ENCODE measurements around the gene ZSWIM4.

The ZSWIM4 gene

DNA sequence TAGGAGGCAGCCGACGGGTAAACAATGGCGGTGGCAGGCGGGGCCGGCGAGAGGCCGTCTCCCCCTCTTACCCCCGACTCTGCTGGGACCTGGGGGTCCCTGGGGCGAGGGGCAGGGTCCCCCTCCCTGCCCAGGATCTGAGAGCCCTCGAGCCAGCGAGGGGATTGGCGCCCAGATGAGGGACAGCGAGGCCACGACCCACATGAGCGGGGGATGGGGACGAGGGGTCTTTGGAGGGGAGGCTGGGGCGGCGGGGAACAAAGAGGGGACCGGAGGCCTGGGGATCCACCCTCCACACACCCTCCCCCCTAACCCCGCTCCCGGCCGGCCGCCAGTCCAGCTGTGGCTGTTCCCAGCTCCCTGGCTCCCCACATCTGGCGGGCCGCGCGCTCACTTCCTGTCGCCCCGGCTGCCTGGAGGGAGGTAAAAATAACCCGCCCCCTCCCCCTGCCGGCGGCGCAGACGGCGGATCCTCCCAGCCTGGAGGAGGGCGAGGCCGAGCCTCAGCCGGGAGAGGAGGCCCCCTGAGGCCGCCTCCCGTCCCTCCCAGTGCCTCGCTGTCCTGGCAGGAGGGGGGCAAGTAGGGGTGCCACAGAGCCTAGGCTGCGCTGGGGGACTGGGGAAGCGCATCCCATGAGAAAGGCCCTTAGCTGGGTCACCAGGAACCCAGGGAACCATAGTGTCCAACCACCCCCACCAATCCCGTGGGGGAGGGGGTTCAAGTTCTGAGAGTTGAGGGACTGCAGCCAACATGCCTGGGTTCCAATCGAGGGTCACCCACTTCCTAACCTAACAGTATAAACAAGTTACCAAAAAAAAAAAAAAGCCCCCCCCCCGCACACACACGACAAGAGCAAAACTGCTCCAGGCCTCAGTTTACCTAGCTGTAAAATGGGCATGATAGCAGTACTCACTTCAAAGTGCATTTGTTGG, 52.4 kb downstream of the ZSWIM4 start:
- peaks cover 78% of the 10 kb centered on the region for H3K79me1 ChIP-seq (ENCODE audit: low read length)
- H3K36me3 ChIP-seq (ENCODE audit: control insufficient read depth in 1 of 2, insufficient read depth in 2 of 2, low read length in 2 of 2), result no peaks in the 10 kb centered on the region
- H3K27me3 ChIP-seq (ENCODE audit: insufficient read depth, low read length), result no peaks in the 10 kb centered on the region
- peak overlapping the region; percentile 100 for H3K14ac ChIP-seq (ENCODE audit: low read length)
- H2BK5ac ChIP-seq (ENCODE audit: low read depth, low read length, poor library complexity), result peak overlapping the region; percentile 100
- peak overlapping the region; percentile 97 for H2AFZ ChIP-seq (ENCODE audit: insufficient read depth, low read length, poor library complexity)
- peak overlapping the region; percentile 100 for H4K12ac ChIP-seq (ENCODE audit: low read depth, low read length)
- peaks cover 31% of the 10 kb centered on the region for H3K79me2 ChIP-seq (ENCODE audit: control insufficient read depth, insufficient read depth, low read length, poor library complexity)
- H4K91ac ChIP-seq (ENCODE audit: low read depth, low read length), result peak overlapping the region; percentile 100
- H3K4me2 ChIP-seq (ENCODE audit: low read length), result peak overlapping the region; percentile 81
- H3K9ac ChIP-seq (ENCODE audit: low read length), result peak overlapping the region; percentile 83
- peak overlapping the region; percentile 100 for H2AK5ac ChIP-seq (ENCODE audit: low read length)
- peak overlapping the region; percentile 100 for H3K27ac ChIP-seq (ENCODE audit: low read depth, low read length)
- no peak overlapping the region for H3K4me3 ChIP-seq (ENCODE audit: low read depth, low read length)
- DNase-seq, result peak; percentile 92 to 93
- H2BK12ac ChIP-seq (ENCODE audit: low read length), result peak overlapping the region; percentile 100
- peak overlapping the region; percentile 100 for H2BK120ac ChIP-seq (ENCODE audit: insufficient read depth, low read length, poor library complexity)
- H3K4ac ChIP-seq (ENCODE audit: low read depth, low read length), result peak overlapping the region; percentile 100
- H3K23ac ChIP-seq (ENCODE audit: low read length), result no peak overlapping the region
- no CpG with 5 or more reads among the region's 47 CpGs for WGBS (ENCODE audit: extremely low coverage, insufficient coverage, insufficient read length)
- peak overlapping the region; percentile 100 for H4K8ac ChIP-seq (ENCODE audit: low read depth, low read length)
- H3K4me1 ChIP-seq (ENCODE audit: control insufficient read depth in 1 of 2, insufficient read depth in 2 of 2, low read length in 2 of 2), result peaks cover 60 to 67% of the 10 kb centered on the region in 2 experiments
- H3K18ac ChIP-seq (ENCODE audit: low read length), result peak overlapping the region; percentile 100
- no peaks in the 10 kb centered on the region for H3K9me3 ChIP-seq (ENCODE audit: insufficient read depth, low read depth, low read length)

DNA sequence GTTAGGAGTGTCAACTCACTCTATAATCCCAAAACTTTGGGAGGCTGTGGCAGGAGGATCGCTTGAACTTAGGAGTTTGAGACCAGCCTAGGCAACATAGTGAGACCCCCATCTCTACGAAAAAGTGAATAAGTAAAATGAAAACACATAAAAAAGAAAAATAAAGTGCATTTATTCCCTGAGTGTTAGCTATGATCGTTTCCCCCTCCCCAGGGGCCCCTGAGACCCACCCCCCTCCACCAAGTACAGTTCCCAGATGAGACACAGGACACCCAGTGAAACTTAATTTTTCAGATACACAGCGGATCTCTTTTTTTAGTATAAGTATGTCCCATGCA, 53.1 kb downstream of the ZSWIM4 start:
- H3K14ac ChIP-seq (ENCODE audit: low read length), result peak overlapping the region; percentile 99
- no CpG with 5 or more reads among the region's 4 CpGs for WGBS (ENCODE audit: extremely low coverage, insufficient coverage, insufficient read length)
- H3K23ac ChIP-seq (ENCODE audit: low read length), result no peak overlapping the region

DNA sequence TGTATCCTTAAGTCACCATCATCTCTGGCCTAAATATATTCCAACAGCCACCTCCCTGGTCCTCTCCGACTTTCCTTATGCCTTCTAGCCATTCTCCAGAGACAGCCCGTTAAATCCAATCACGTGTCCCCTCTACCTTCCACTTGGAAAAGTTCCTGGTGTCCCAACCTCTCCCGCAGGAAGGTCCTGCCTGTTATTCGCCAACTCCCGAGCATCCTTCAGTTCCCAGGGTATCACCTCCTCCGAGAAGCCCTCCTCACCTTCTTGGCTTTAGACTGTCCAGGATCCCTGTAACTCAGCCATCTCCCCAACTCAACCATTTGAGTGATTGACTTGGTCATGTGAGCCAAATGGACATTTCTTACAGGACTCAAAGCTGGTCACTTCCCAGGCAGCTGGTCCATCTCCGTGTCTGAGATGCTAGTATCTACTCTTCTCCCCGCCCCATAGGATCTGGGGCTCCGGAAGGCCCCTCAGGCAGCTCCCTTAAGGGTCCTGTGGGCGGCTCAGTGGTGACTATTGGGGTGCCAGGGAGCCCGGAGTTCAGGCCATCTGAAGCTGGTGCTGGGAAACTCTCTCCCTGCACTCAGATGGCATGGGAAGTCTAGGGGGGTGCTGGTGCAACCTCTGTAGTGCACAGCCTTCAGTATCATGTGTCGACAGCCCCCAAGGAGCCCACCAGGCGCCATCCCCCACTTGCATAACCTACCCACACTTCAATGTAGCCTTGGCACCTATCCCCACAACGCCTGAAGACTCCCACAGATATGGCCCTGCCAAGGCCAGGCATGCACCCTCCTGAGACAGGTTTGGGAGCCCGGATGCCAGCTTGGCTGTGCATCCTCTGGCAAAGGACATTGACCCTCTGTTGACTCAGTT, 53.8 kb downstream of the ZSWIM4 start:
- Histone ChIP-seq H3K36me3 (ENCODE audit: control insufficient read depth in 1 of 2, insufficient read depth in 2 of 2, low read length in 2 of 2) (no peaks in the 10 kb centered on the region), H4K91ac (ENCODE audit: low read depth, low read length) (peak overlapping the region; percentile 91), H3K18ac (ENCODE audit: low read length) (peak overlapping the region; percentile 60), H3K4ac (ENCODE audit: low read depth, low read length) (peak overlapping the region; percentile 63), H3K14ac (ENCODE audit: low read length) (peak overlapping the region; percentile 89), H2BK5ac (ENCODE audit: low read depth, low read length, poor library complexity) (peak overlapping the region; percentile 79), H3K9me3 (ENCODE audit: insufficient read depth, low read depth, low read length) (no peaks in the 10 kb centered on the region), H3K9ac (ENCODE audit: low read length) (no peak overlapping the region), H2AFZ (ENCODE audit: insufficient read depth, low read length, poor library complexity) (peak overlapping the region; percentile 47), H3K4me1 (ENCODE audit: control insufficient read depth in 1 of 2, insufficient read depth in 2 of 2, low read length in 2 of 2) (peaks cover 53 to 61% of the 10 kb centered on the region in 2 experiments), H3K27ac (ENCODE audit: low read depth, low read length) (peak overlapping the region; percentile 54), H2AK5ac (ENCODE audit: low read length) (peak overlapping the region; percentile 99), H3K79me1 (ENCODE audit: low read length) (peaks cover 75% of the 10 kb centered on the region), H3K79me2 (ENCODE audit: control insufficient read depth, insufficient read depth, low read length, poor library complexity) (peaks cover 28% of the 10 kb centered on the region), H4K12ac (ENCODE audit: low read depth, low read length) (peak overlapping the region; percentile 13), H3K4me2 (ENCODE audit: low read length) (no peak overlapping the region), H2BK12ac (ENCODE audit: low read length) (peak overlapping the region; percentile 100), H2BK120ac (ENCODE audit: insufficient read depth, low read length, poor library complexity) (peak overlapping the region; percentile 97), H3K23ac (ENCODE audit: low read length) (no peak overlapping the region), H4K8ac (ENCODE audit: low read depth, low read length) (peak overlapping the region; percentile 70), H3K4me3 (ENCODE audit: low read depth, low read length) (no peak overlapping the region), H3K27me3 (ENCODE audit: insufficient read depth, low read length) (no peaks in the 10 kb centered on the region)
- no CpG with 5 or more reads among the region's 16 CpGs for WGBS (ENCODE audit: extremely low coverage, insufficient coverage, insufficient read length)
- DNase-seq, result peak; percentile 28 to 66

More for the DNA sequence above, 53.1 kb downstream of the ZSWIM4 start:
- H3K79me2 ChIP-seq (ENCODE audit: control insufficient read depth, insufficient read depth, low read length, poor library complexity), result peaks cover 30% of the 10 kb centered on the region
- no peak for DNase-seq
- peak overlapping the region; percentile 100 for H4K8ac ChIP-seq (ENCODE audit: low read depth, low read length)
- H3K27ac ChIP-seq (ENCODE audit: low read depth, low read length), result peak overlapping the region; percentile 100
- H2BK120ac ChIP-seq (ENCODE audit: insufficient read depth, low read length, poor library complexity), result peak overlapping the region; percentile 100
- H2AK5ac ChIP-seq (ENCODE audit: low read length), result peak overlapping the region; percentile 100
- no peak overlapping the region for H3K4me3 ChIP-seq (ENCODE audit: low read depth, low read length)
- peak overlapping the region; percentile 100 for H2BK12ac ChIP-seq (ENCODE audit: low read length)
- H3K79me1 ChIP-seq (ENCODE audit: low read length), result peaks cover 78% of the 10 kb centered on the region
- peaks cover 60 to 67% of the 10 kb centered on the region in 2 experiments for H3K4me1 ChIP-seq (ENCODE audit: control insufficient read depth in 1 of 2, insufficient read depth in 2 of 2, low read length in 2 of 2)
- peak overlapping the region; percentile 67 for H3K18ac ChIP-seq (ENCODE audit: low read length)
- no peak overlapping the region for H3K4me2 ChIP-seq (ENCODE audit: low read length)
- H3K27me3 ChIP-seq (ENCODE audit: insufficient read depth, low read length), result no peaks in the 10 kb centered on the region
- no peak overlapping the region for H3K9ac ChIP-seq (ENCODE audit: low read length)
- H4K12ac ChIP-seq (ENCODE audit: low read depth, low read length), result no peak overlapping the region
- H4K91ac ChIP-seq (ENCODE audit: low read depth, low read length), result peak overlapping the region; percentile 100
- no peak overlapping the region for H2AFZ ChIP-seq (ENCODE audit: insufficient read depth, low read length, poor library complexity)
- H3K4ac ChIP-seq (ENCODE audit: low read depth, low read length), result peak overlapping the region; percentile 100
- no peaks in the 10 kb centered on the region for H3K36me3 ChIP-seq (ENCODE audit: control insufficient read depth in 1 of 2, insufficient read depth in 2 of 2, low read length in 2 of 2)
- peak overlapping the region; percentile 100 for H2BK5ac ChIP-seq (ENCODE audit: low read depth, low read length, poor library complexity)
- H3K9me3 ChIP-seq (ENCODE audit: insufficient read depth, low read depth, low read length), result no peaks in the 10 kb centered on the region

Measured in trophoblast cell (in vitro differentiated cells and primary cell).